Tibial nerve (tissue), 4 donors: ENCODE data around the gene MYO18B. TPM values are rescaled to one million over a fixed set of nuclear protein-coding genes. Genes with fewer than 3 reads are reported as not detected.

Experiments used
- DNase-seq, 2 donors: peaks; one replicate each; pipeline ENCODE4 v3.0.0-alpha.2; 2019; ENCODE audit warnings: low spot score in 2 of 2
- H3K27ac ChIP-seq, 4 donors: fragments of 200-600 bp; sonication (generic) in 3 of 4; one replicate each; pipeline ENCODE4 v1.5.1; 2017 to 2019; ENCODE audit warnings: mild to moderate bottlenecking in 1 of 4
- H3K27me3 ChIP-seq, 2 donors: fragments of 200-600 bp; sonication (generic) in 1 of 2; one replicate each; pipeline versions ENCODE4 v1.5.1 to v1.6.0; 2017 to 2019
- H3K36me3 ChIP-seq, 3 donors: fragments of 200-600 bp; sonication (generic); one replicate each; pipeline ENCODE4 v1.5.1; 2018 to 2019
- H3K4me1 ChIP-seq, 4 donors: fragments of 200-600 bp; sonication (generic) in 3 of 4; one replicate each; pipeline ENCODE4 v1.5.1; 2017 to 2019
- H3K4me3 ChIP-seq, 4 donors: fragments of 200-600 bp; sonication (generic) in 3 of 4; one replicate each; pipeline ENCODE4 v1.5.1; 2017 to 2019; ENCODE audit warnings: mild to moderate bottlenecking in 1 of 4, moderate library complexity in 1 of 4
- H3K9me3 ChIP-seq, 4 donors: fragments of 200-600 bp; sonication (generic) in 3 of 4; one replicate each; pipeline ENCODE4 v1.5.1; 2017 to 2019
- CTCF ChIP-seq, 5 experiments: fragments of 200-600 bp in 3 of 5; fragments of 450-650 bp in 2 of 5; sonication (generic) in 3 of 5; IDR thresholded peaks; one replicate each; pipeline ENCODE4 v1.5.1; 2016 to 2019; ENCODE audit warnings: antibody characterized with exemption in 5 of 5, mild to moderate bottlenecking in 3 of 5, moderate library complexity in 2 of 5
- EP300 ChIP-seq, 2 donors: sonication (generic); formaldehyde crosslinking; IDR thresholded peaks; one replicate each; pipeline ENCODE4 v1.6.1; 2017; ENCODE audit warnings: antibody characterized with exemption in 2 of 2, mild to moderate bottlenecking in 1 of 2
- POLR2A ChIP-seq, 2 donors: fragments of 450-650 bp; IDR thresholded peaks; one replicate each; pipeline ENCODE4 v1.6.1; 2017; ENCODE audit warnings: antibody characterized with exemption in 2 of 2, mild to moderate bottlenecking in 2 of 2, moderate library complexity in 2 of 2
- WGBS, 2 donors: methylation state at CpG; one replicate each; pipeline ENCODE4 v1.1.5; 2018; 5-methylcytosine and 5-hydroxymethylcytosine counted together
- total RNA-seq, 4 donors: library from RNA; depleted of rRNA; stranded (reverse); fragments of >200 nt; gene quantifications; one replicate each; pipeline ENCODE4 v1.1.0, GENCODE V29; 2016

Gene MYO18B
- total RNA-seq, 4 donors from 2014 or later = under 0.01 TPM; not detected in 2

- no peak overlapping the region for H3K4me3 ChIP-seq
- no peak overlapping the region for H3K27ac ChIP-seq
- no peak for TF ChIP-seq CTCF (IDR thresholded peaks at IDR 0.05)
- DNase-seq = no peak
- no peaks in the 10 kb centered on the region for H3K36me3 ChIP-seq
- H3K9me3 ChIP-seq = no peaks in the 10 kb centered on the region
- H3K4me1 ChIP-seq = no peaks in the 10 kb centered on the region
- WGBS, 2 donors = 65 to 90% methylated on average over 2 of the region's 2 CpGs
- H3K27me3 ChIP-seq = no peaks in the 10 kb centered on the region
Measured at GRCh38 chr22:25735650-25736049, 6.3 kb upstream of the MYO18B start.

GRCh38 chr22:25736378-25737011, 5.5 kb upstream of the MYO18B start:
- no peak for DNase-seq
- H3K9me3 ChIP-seq = no peaks in the 10 kb centered on the region
- no peaks in the 10 kb centered on the region for H3K27me3 ChIP-seq
- no peak overlapping the region for H3K4me3 ChIP-seq
- no peaks in the 10 kb centered on the region for H3K36me3 ChIP-seq
- no peaks in the 10 kb centered on the region for H3K4me1 ChIP-seq
- WGBS, 2 donors = 82 to 83% methylated on average over 8 to 9 of the region's 9 CpGs
- H3K27ac ChIP-seq = no peak overlapping the region
- TF ChIP-seq POLR2A (IDR thresholded peaks at IDR 0.05) (no peak), CTCF (IDR thresholded peaks at IDR 0.05) (no peak), EP300 (IDR thresholded peaks at IDR 0.05) (no peak)

- Histone ChIP-seq H3K4me3 (no peak overlapping the region), H3K36me3 (no peaks in the 10 kb centered on the region), H3K27ac (no peak overlapping the region), H3K4me1 (no peaks in the 10 kb centered on the region), H3K9me3 (no peaks in the 10 kb centered on the region), H3K27me3 (no peaks in the 10 kb centered on the region)
- TF ChIP-seq CTCF (IDR thresholded peaks at IDR 0.05) (no peak), POLR2A (IDR thresholded peaks at IDR 0.05) (no peak), EP300 (IDR thresholded peaks at IDR 0.05) (no peak)
- 77 to 90% methylated on average over 11 of the region's 11 CpGs for WGBS, 2 donors
- DNase-seq = no peak
Measured at GRCh38 chr22:25739659-25740344, 2.2 kb upstream of the MYO18B start.

GRCh38 chr22:25742918-25743708, 1.1 kb downstream of the MYO18B start:
- Histone ChIP-seq H3K27ac (no peak overlapping the region), H3K4me1 (no peaks in the 10 kb centered on the region), H3K9me3 (no peaks in the 10 kb centered on the region), H3K27me3 (no peaks in the 10 kb centered on the region), H3K4me3 (no peak overlapping the region), H3K36me3 (no peaks in the 10 kb centered on the region)
- DNase-seq = no peak
- WGBS, 2 donors = 72 to 85% methylated on average over 4 to 6 of the region's 6 CpGs
- no peak for TF ChIP-seq POLR2A (IDR thresholded peaks at IDR 0.05)
- TF ChIP-seq EP300 (IDR thresholded peaks at IDR 0.05) = no peak
- TF ChIP-seq CTCF (IDR thresholded peaks at IDR 0.05) = no peak

- TF ChIP-seq EP300 (IDR thresholded peaks at IDR 0.05) = no peak
- TF ChIP-seq POLR2A (IDR thresholded peaks at IDR 0.05) = no peak
- no peak for TF ChIP-seq CTCF (IDR thresholded peaks at IDR 0.05)
- H3K27ac ChIP-seq = no peak overlapping the region
- no peaks in the 10 kb centered on the region for H3K9me3 ChIP-seq
- H3K36me3 ChIP-seq = no peaks in the 10 kb centered on the region
- H3K4me3 ChIP-seq = no peak overlapping the region
- DNase-seq = no peak
- no peaks in the 10 kb centered on the region for H3K27me3 ChIP-seq
- H3K4me1 ChIP-seq = no peaks in the 10 kb centered on the region
- WGBS, 2 donors = 87 to 92% methylated on average over 4 of the region's 4 CpGs
Measured at GRCh38 chr22:25744694-25745093, 2.7 kb downstream of the MYO18B start.
